GM12878 (cell line): ENCODE measurements around the gene TRIM23. TPM values are rescaled to one million over a fixed set of nuclear protein-coding genes. Genes with fewer than 3 reads are reported as not detected.

Source experiments
- FOXK2 ChIP-seq: fragments of 450-650 bp; IDR thresholded peaks from 2 replicates; pipeline ENCODE4 v1.6.1; 2017; ENCODE audit warnings: mild to moderate bottlenecking, moderate library complexity
- GATAD2B ChIP-seq: fragments of 450-650 bp; conservative IDR thresholded peaks from 2 replicates; pipeline ENCODE4 v1.6.1; 2017; ENCODE audit warnings: low read depth, mild to moderate bottlenecking, moderate library complexity
- JUND ChIP-seq: IDR thresholded peaks from 2 replicates; pipeline ENCODE4 v1.6.1; 2012; ENCODE audit warnings: low read depth, mild to moderate bottlenecking, low read length, improper control_type of control experiment, moderate library complexity
- KDM1A ChIP-seq: fragments of 200-600 bp; sonication (generic); IDR thresholded peaks from 2 replicates; pipeline ENCODE4 v1.6.1; 2016; ENCODE audit warnings: borderline replicate concordance
- LARP7 ChIP-seq: fragments of 450-650 bp; IDR thresholded peaks from 2 replicates; pipeline ENCODE4 v1.6.1; 2017; ENCODE audit warnings: mild to moderate bottlenecking
- NR2C1 ChIP-seq: fragments of 450-650 bp; IDR thresholded peaks from 2 replicates; pipeline ENCODE4 v1.6.1; 2017; ENCODE audit warnings: antibody characterized with exemption, mild to moderate bottlenecking, moderate library complexity
- POU2F2 ChIP-seq: IDR thresholded peaks from 3 replicates; pipeline ENCODE4 v1.6.1; 2011; ENCODE audit warnings: low read depth, mild to moderate bottlenecking, low read length, borderline replicate concordance
- RB1 ChIP-seq: fragments of 450-650 bp; formaldehyde crosslinking; IDR thresholded peaks from 2 replicates; pipeline ENCODE4 v1.6.1; 2017; ENCODE audit warnings: mild to moderate bottlenecking, borderline replicate concordance
- SIN3A ChIP-seq: IDR thresholded peaks from 2 replicates; pipeline ENCODE4 v1.6.1; 2012; ENCODE audit warnings: low read depth, low read length, improper control_type of control experiment
- polyA plus RNA-seq, 11 experiments: library from polyadenylated mRNA; depleted of rRNA in 4 of 11; unstranded in 6 of 11; stranded (reverse) in 5 of 11; fragments of >200 nt; fragmentation: Nextera tagmentation in 4 of 11; fragmentation: Illumina TruSeq in 1 of 11; extraction: Ambion mirVana in 4 of 11; extraction: Trizol in 1 of 11; gene quantifications; 1 replicate in 1 of 11; 2 replicates in 10 of 11; pipeline versions ENCODE4 v1.2.1 to v1.2.3, GENCODE V29; 2011 to 2016; ENCODE audit warnings: inconsistent platforms in 2 of 11, missing spikeins in 2 of 11, low read depth in 1 of 11
- total RNA-seq, 4 experiments: library from RNA; depleted of rRNA in 3 of 4; stranded (reverse); fragments of >200 nt in 3 of 4; fragmentation: Illumina TruSeq in 1 of 4; extraction: Trizol in 1 of 4; gene quantifications; 2 replicates each; pipeline versions ENCODE4 v1.2.1 to v1.2.3, GENCODE V29; 2013 to 2021
- TF ChIP-seq, protein P1 (sequence below): fragments of 450-650 bp; IDR thresholded peaks from 2 replicates; pipeline ENCODE4 v1.6.1; 2017; ENCODE audit warnings: mild to moderate bottlenecking, low read depth, inconsistent platforms; ENCODE audit not compliant: poor library complexity, severe bottlenecking
- TF ChIP-seq, protein P2 (sequence below): fragments of 450-650 bp; formaldehyde crosslinking; IDR thresholded peaks from 2 replicates; pipeline ENCODE4 v1.5.0; 2022; ENCODE audit warnings: mild to moderate bottlenecking, missing genetic modification characterization
- TF ChIP-seq, protein P3 (sequence below): IDR thresholded peaks from 2 replicates; pipeline ENCODE4 v1.6.1; 2011; ENCODE audit warnings: borderline replicate concordance, low read depth, mild to moderate bottlenecking, moderate library complexity, low read length; ENCODE audit not compliant: insufficient read depth, poor library complexity, severe bottlenecking

TRIM23 gene
- total and polyA plus RNA-seq, 10 of the 15 experiments (the other 5 are each of a cell fraction or from before 2014, with no cell fraction given), result 1.9 to 5.0 (median 2.4) TPM

DNA sequence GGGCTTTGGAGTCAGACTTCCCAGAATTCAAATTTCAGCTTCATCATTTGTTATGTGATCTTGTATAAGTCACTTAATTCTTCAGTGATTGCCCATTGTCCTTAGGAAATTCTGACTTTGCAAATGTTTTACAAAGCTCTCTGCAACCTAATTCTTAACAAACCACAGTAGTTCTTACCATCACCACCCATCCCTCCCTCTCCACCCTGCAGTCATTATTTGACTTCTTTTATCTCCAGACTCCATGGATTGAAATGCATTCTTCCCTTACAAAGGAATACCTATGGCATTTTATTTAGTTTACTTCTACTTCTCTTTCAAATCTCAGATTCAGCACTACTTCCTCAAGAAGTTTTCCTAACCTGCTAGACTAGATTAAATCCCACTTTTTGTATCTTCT, 23.8 kb upstream of the TRIM23 start (continued):
- TF ChIP-seq, protein P1, sequence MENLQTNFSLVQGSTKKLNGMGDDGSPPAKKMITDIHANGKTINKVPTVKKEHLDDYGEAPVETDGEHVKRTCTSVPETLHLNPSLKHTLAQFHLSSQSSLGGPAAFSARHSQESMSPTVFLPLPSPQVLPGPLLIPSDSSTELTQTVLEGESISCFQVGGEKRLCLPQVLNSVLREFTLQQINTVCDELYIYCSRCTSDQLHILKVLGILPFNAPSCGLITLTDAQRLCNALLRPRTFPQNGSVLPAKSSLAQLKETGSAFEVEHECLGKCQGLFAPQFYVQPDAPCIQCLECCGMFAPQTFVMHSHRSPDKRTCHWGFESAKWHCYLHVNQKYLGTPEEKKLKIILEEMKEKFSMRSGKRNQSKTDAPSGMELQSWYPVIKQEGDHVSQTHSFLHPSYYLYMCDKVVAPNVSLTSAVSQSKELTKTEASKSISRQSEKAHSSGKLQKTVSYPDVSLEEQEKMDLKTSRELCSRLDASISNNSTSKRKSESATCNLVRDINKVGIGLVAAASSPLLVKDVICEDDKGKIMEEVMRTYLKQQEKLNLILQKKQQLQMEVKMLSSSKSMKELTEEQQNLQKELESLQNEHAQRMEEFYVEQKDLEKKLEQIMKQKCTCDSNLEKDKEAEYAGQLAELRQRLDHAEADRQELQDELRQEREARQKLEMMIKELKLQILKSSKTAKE, result no peak
- TF ChIP-seq GATAD2B, result no peak
- TF ChIP-seq RB1, result no peak
- TF ChIP-seq KDM1A, result no peak
- TF ChIP-seq LARP7, result no peak
- TF ChIP-seq, protein P2, sequence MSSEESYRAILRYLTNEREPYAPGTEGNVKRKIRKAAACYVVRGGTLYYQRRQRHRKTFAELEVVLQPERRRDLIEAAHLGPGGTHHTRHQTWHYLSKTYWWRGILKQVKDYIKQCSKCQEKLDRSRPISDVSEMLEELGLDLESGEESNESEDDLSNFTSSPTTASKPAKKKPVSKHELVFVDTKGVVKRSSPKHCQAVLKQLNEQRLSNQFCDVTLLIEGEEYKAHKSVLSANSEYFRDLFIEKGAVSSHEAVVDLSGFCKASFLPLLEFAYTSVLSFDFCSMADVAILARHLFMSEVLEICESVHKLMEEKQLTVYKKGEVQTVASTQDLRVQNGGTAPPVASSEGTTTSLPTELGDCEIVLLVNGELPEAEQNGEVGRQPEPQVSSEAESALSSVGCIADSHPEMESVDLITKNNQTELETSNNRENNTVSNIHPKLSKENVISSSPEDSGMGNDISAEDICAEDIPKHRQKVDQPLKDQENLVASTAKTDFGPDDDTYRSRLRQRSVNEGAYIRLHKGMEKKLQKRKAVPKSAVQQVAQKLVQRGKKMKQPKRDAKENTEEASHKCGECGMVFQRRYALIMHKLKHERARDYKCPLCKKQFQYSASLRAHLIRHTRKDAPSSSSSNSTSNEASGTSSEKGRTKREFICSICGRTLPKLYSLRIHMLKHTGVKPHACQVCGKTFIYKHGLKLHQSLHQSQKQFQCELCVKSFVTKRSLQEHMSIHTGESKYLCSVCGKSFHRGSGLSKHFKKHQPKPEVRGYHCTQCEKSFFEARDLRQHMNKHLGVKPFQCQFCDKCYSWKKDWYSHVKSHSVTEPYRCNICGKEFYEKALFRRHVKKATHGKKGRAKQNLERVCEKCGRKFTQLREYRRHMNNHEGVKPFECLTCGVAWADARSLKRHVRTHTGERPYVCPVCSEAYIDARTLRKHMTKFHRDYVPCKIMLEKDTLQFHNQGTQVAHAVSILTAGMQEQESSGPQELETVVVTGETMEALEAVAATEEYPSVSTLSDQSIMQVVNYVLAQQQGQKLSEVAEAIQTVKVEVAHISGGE (CRISPR knock-in tag), result no peak
- no peak for TF ChIP-seq FOXK2
- TF ChIP-seq, protein P3, sequence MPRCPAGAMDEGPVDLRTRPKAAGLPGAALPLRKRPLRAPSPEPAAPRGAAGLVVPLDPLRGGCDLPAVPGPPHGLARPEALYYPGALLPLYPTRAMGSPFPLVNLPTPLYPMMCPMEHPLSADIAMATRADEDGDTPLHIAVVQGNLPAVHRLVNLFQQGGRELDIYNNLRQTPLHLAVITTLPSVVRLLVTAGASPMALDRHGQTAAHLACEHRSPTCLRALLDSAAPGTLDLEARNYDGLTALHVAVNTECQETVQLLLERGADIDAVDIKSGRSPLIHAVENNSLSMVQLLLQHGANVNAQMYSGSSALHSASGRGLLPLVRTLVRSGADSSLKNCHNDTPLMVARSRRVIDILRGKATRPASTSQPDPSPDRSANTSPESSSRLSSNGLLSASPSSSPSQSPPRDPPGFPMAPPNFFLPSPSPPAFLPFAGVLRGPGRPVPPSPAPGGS, result no peak
- no peak for TF ChIP-seq POU2F2
- no peak for TF ChIP-seq SIN3A
- no peak for TF ChIP-seq NR2C1
- TF ChIP-seq JUND, result no peak
